ENCODE results near the gene CWH43.
"Not testable (repeated sequence)": the region's sequence is repeated elsewhere in the genome, so short reads cannot be mapped to it uniquely, and the experiment has no call there.

Gene CWH43

GRCh38 chr4:48979914-48980579 is 6.0 kb upstream of the CWH43 start:
- no peak for DNase-seq

- DNase-seq: not testable (repeated sequence)
Measured at GRCh38 chr4:48984005-48984404, 2.1 kb upstream of the CWH43 start.

DNA sequence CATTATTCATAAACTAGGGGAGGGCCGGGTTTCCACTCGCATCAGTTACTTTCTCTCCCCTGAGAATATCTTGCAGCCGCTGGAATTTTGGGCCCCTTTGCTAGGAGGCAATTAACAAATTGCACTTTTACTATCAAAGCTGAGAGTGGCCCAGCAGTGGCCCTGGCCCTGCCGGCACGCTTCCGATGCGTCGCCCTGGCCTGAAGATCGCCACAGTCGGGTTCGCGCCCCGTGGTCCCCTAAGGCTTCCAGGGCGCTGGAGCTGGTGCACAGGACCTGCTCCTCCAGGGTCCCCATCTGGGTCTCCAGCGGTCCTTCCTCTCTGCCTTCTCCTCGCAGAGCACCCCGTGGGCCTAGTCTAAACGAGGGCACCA is 486 bp upstream of the CWH43 start:
- DNase-seq: no peak

GRCh38 chr4:48986654-48987164 is 634 bp downstream of the CWH43 start:
- no peak for DNase-seq

DNA sequence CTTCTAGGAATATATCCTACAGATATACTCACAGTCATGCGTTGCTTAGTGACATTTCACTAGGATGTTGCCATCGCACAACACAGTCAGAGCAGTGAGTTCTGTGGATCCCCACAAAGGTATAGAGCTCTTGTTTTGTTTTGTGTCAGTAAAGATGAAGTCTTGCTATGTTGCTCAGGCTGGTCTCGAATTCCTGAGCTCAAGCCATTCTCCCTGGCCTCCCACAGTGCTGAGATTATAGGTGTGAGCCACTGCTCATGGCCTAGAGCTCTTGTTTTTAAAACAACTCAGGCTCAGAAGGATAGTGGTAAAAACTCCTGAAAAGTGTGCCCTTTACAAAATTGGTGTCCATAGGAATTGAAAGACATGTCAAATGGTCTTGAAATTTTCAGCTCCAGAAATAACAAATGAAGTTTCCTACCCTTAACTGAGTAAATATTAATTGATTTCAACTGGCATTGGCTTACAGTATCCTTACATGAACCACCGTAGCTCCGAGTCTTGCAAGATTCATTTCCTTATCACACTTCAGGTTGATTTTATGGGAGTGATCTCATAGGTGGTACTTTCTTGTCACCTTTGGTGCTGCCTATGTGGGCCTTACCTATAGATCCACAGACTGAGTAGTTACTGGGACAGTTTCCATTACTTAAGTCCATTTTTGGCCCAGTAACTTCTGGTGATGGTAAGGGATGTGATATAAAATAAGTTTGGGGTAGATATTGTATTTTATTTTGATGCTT is 3.6 kb downstream of the CWH43 start:
- DNase-seq: no peak

GRCh38 chr4:48991357-48991756 is 5.3 kb downstream of the CWH43 start:
- no peak for DNase-seq

DNA sequence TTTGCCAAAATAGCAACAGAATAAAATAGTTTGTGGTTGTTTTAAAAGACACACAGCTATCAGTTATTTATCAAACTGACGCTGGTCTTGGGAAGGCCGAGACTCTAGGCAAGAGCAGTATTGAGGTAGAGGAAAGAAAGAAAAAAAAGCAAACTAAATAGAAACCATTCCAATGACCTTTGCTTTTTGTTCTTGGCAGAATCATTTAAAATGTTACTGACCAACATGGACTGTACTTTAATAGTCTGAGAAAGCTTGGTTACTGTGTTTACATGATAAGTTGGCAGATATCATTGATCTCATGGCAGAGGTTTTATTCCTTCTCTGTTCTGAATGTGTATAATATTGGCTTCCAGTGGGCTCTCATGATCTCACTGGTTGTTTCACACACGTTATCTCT is 11.9 kb downstream of the CWH43 start:
- no peak for DNase-seq

DNA sequence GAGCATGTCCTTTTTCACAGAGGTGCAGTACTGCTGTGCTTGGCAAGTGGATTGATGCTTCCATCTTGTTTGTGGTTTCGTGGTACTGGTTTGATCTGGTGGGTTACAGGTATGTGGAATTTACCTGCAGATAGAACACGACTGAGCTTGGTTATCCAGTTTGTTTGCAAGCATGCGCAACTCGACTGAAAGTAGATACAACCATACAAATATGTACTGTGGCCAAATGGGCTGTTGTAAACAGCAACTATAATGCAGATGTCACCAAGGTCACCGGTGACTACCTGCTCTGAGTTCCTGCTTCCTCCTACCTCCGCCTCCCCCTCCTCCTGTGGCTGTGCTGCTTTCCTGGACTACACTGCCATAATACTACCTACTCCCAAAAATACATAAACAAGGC is 12.4 kb downstream of the CWH43 start:
- DNase-seq: no peak

- no peak for DNase-seq
Measured at GRCh38 chr4:49000806-49001205, 14.7 kb downstream of the CWH43 start.

DNA sequence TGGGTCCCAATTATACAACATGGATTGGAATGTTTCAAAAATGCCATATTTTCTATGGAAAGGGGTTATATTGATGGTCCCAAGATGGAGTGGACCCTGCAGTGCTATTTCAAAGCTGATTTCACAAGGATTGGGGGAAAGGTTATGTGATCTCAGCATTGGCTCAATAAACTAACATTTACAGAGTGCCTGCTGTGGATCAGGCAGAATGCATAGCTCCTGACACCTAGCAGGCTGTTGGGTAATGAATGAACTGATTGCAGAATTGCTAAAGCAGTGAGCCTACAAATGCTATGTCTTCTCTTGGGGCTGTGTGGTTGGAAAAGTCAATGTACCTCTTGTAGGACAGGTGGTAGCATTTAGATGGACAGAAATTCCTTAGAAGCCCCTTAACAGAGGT is 16.9 kb downstream of the CWH43 start:
- no peak for DNase-seq

GRCh38 chr4:49018718-49019295 is 32.7 kb downstream of the CWH43 start:
- no peak for DNase-seq

DNA sequence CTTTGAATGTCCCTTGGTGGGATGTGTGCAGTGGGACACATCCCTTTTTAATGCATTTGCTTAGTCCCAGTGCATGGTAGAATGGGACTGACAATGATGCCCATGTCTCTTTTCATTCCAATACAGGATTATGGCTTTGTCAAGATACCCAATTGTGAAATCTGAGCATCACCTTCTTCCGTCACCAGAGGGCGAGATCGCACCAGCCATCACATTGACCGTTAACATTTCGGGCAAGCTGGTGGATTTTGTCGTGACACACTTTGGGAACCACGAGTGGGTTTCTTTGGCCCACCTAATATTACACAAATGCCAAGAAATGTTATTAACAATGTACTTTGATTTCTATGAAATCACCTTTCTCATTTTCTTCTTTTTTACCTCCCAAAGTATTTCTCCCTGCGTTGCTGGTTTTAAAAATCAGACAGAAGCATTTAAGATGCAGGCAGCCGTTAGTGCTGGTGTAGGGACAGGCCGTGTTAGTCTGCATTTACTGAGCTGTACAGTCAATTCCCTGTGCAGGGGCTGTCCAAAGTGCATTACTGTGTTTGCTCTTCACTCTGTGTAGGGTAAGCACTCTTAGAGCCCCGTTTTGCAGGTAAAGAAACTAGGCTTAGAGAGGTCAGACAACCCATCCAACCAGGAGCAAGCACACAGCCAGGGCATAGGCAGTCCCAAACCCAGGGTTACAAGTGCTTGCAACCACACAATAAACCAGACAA is 46.5 kb downstream of the CWH43 start:
- no peak for DNase-seq

DNA sequence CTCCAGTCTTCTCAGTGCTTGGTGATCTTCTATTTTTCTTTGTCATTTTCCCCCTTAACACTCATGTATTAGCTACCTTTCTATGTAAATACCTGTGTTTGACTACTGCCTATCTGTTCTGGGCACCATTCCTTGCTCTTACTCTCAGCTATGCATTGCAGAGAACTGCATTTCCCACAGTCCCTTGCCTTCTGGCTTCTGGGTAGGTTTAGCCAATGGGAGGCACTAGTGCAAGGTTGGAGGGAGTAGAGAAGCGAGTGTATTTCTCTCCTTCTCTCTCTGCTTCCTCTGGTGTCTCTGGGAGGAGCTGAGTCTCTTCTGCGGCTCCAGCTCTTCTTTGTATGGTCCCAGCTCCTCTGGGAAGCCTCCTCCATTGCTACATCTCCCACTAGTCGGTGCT is 50.5 kb downstream of the CWH43 start:
- no peak for DNase-seq

GRCh38 chr4:49044270-49044669 is 58.2 kb downstream of the CWH43 start:
- no peak for DNase-seq

DNA sequence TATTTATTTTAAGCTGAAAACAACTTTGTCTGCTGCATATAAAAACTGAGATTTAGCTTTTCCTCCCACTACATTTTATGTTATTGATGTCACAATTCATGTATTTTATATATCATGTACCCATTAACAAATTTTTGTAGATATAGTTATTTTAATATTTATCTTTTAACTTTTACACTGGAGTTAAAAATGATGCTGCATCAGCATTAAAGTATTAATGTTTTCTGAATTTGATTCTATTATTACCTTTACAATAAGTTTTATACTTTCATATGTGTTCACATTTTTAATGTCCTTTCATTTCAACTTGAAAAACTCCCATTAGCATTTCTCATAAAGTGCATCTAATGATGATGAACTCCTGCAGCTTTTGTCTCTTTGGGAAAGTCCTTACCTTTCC is 72.2 kb downstream of the CWH43 start:
- DNase-seq: no peak

GRCh38 chr4:49063670-49064069 is 77.6 kb downstream of the CWH43 start:
- no peak for DNase-seq

DNA sequence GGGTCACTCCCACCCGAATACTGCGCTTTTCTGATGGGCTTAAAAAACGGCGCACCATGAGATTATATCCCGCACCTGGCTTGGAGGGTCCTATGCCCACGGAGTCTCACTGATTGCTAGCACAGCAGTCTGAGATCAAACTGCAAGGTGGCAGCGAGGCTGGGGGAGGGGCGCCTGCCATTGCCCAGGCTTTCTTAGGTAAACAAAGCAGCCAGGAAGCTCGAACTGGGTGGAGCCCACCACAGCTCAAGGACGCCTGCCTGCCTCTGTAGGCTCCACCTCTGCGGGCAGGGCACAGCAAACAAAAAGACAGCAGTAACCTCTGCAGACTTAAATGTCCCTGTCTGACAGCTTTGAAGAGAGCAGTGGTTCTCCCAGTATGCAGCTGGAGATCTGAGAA is 86.1 kb downstream of the CWH43 start:
- not testable (repeated sequence) for DNase-seq

DNA sequence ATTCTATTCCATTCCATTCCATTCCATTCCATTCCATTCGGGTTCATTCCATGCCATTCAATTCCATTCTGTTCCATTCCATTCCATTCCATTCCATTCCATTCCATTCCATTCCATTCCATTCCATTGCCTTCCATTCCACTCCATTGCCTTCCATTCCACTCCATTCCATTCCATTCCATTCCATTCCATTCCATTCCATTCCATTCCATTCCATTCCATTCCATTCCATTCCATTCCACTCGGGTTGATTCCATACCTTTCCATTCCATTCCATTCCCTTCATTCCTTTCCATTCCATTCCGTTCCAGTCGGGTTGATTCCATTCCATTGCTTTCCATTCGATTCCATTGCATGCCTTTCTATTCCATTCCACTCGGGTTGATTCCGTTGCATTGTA is 105.8 kb downstream of the CWH43 start:
- DNase-seq: not testable (repeated sequence)

DNA sequence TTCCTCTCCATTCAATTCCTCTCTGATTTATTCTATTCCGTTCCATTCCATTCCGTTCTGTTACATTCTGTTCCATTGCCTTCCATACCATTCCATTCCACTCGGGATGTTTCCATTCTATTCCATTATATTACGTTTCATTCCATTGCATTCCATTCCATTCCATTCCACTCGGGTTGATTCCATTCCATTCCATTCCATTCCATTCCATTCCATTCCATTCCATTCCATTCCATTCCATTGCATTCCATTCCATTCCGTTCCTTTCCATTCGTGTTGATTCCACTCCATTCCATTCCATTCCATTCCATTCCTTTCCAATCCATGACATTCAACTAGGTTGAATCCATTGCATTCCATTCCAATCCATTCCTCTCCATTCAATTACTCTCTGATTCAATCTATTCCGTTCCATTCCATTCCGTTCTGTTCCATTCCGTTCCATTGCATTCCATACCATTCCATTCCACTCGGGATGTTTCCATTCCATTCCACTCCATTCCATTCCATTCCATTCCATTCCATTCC is 106.6 kb downstream of the CWH43 start:
- not testable (repeated sequence) for DNase-seq

GRCh38 chr4:49096215-49096614 is 110.1 kb downstream of the CWH43 start:
- not testable (repeated sequence) for DNase-seq

DNA sequence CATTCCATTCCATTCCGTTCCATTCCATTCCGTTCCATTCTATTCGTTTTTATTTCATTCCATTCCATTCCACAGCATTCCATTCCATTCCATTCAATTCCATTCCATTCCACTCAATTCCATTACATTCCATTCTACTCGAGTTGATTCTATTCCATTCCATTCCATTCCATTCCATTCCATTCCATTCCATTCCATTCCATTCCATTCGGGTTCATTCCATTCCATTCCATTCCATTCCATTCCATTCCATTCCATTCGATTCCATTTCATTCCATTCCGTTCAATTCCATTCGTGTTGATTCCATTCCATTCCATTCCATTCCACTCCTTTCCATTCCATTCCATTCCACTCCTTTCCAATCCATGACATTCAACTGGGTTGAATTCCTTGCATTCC is 110.6 kb downstream of the CWH43 start:
- not testable (repeated sequence) for DNase-seq

DNA sequence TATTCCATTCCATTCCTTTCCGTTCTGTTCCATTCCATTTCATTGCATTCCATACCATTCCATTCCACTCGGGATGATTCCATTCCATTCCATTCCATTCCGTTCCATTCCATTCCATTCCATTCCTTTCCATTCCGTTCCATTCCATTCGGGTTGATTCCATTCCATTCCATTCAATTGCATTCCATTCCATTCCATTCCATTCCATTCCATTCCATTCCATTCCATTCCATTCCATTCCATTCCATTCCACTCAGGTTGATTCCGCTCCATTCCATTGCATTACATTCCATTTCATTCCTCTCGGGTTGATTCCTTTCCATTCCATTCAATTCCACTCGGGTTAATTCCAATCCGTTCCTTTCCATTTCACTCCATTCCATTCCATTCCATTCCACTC is 111.0 kb downstream of the CWH43 start:
- not testable (repeated sequence) for DNase-seq

DNA sequence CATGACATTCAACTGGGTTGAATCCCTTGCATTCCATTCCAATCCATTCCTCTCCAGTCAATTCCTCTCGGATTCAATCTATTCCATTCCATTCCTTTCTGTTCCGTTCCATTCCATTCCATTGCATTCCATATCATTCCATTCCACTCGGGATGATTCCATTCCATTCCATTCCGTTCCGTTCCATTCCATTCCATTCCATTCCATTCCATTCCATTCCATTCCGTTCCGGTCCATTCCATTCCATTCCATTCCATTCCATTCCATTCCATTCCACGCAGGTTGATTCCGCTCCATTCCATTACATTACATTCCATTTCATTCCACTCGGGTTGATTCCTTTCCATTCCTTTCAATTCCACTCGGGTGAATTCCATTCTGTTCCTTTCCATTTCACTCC is 111.4 kb downstream of the CWH43 start:
- not testable (repeated sequence) for DNase-seq

Measured in amniotic stem cell (primary cell).